GM19452 (cell line): ENCODE data around the gene TRMT1.

Experiments
- ATAC-seq: cut with Tn5 transposase; IDR thresholded peaks from one replicate; pipeline ENCODE4 v1.9.1; 2021; ENCODE audit not compliant: unreplicated experiment

The TRMT1 gene

DNA sequence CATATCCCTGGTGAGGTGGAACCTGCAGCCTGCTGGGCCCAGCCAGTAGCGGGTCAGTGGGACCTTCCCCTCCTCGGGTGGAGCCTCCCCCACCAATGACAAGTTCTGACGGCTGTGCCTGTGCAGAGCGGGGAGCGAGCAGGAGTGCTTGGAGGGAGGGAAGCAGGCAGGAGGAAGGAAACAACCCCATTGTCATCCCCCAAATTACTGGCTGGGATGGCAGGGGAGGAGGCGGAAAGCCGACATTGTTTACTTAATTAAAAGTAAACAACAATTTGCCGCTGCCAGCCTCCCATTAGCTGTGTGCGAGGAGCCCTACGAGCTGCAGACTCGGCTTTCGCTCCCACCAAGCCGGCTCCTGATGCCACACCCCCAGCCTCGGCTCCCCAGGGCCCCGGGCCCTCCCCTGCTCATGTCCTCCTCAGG lies 59.4 kb downstream of the TRMT1 start:
- ATAC-seq: no peak

GRCh38 chr19:13056052-13056660 lies 60.4 kb downstream of the TRMT1 start:
- ATAC-seq: no peak

- no peak for ATAC-seq
These were observed 61.1 kb downstream of the TRMT1 start for GRCh38 chr19:13055213-13056051.
